B cell (primary cell): Measurements from ENCODE around the gene TMC2. TPM values are rescaled to one million over a fixed set of nuclear protein-coding genes. Genes with fewer than 3 reads are reported as not detected.
A peak's percentile ranks its signal among the peaks of the same experiment; 100 is the strongest.

Experiments used
- ATAC-seq: fragments of 200-7000 bp; cut with Tn5 transposase; one replicate; pipeline ENCODE4 v1.10.0; 2021; ENCODE audit warnings: low read depth, mild to moderate bottlenecking, moderate number of reproducible peaks, moderate library complexity
- CTCF ChIA-PET: fragments of 350-600 bp; sonication (Branson Sonifier 250); formaldehyde crosslinking; loops from one replicate; lab custom pipeline; 2021; ENCODE audit warnings: antibody characterized with exemption, inconsistent platforms; lab: Charles Lee
- POLR2A ChIA-PET: fragments of 350-600 bp; sonication (Branson Sonifier 250); formaldehyde crosslinking; loops from one replicate; lab custom pipeline; 2021; ENCODE audit warnings: antibody characterized with exemption; lab: Charles Lee
- DNase-seq: peaks from one replicate; pipeline ENCODE4 v3.0.0; 2013
- H2AFZ ChIP-seq: 2 replicates; pipeline ENCODE4 v1.6.1; 2012; ENCODE audit warnings: mild to moderate bottlenecking, low read depth, low read length; ENCODE audit not compliant: insufficient read depth, poor library complexity, severe bottlenecking
- H3K27ac ChIP-seq, 2 donors: 1 replicate in 1 of 2; 2 replicates in 1 of 2; pipeline ENCODE4 v1.5.1; 2012 to 2013; ENCODE audit warnings: low read length in 2 of 2, mild to moderate bottlenecking in 2 of 2, moderate library complexity in 1 of 2
- H3K27me3 ChIP-seq, 4 experiments: fragments of 200-600 bp in 1 of 4; sonication (generic) in 1 of 4; replicated peaks in 1 of 4; 1 replicate in 2 of 4; 2 replicates in 2 of 4; pipeline versions ENCODE4 v1.6.1 to v1.7.0; 2013 to 2016; ENCODE audit warnings: low read length in 3 of 4, mild to moderate bottlenecking in 2 of 4, mixed read lengths in 1 of 4, moderate library complexity in 1 of 4; ENCODE audit not compliant: insufficient read depth in 4 of 4, control insufficient read depth in 3 of 4; ENCODE audit errors: control extremely low read depth in 1 of 4
- H3K36me3 ChIP-seq, 2 experiments: replicated peaks in 1 of 2; 1 replicate in 1 of 2; 2 replicates in 1 of 2; pipeline versions ENCODE4 v1.6.1 to v1.7.1; 2013; ENCODE audit warnings: low read length in 1 of 2; ENCODE audit not compliant: insufficient read depth in 2 of 2, control insufficient read depth in 1 of 2; ENCODE audit errors: control extremely low read depth in 1 of 2, extremely low read depth in 1 of 2
- H3K4me1 ChIP-seq, 2 donors: fragments of 200-600 bp in 1 of 2; sonication (generic) in 1 of 2; 1 replicate in 1 of 2; 2 replicates in 1 of 2; pipeline versions ENCODE4 v1.5.1 to v1.6.1; 2013 to 2017; ENCODE audit warnings: low read length in 2 of 2; ENCODE audit not compliant: control insufficient read depth in 2 of 2, insufficient read depth in 2 of 2
- H3K4me2 ChIP-seq: replicated peaks from 2 replicates; pipeline ENCODE3; 2012; ENCODE audit warnings: mild to moderate bottlenecking, low read depth, low read length; ENCODE audit not compliant: poor library complexity, severe bottlenecking
- H3K4me3 ChIP-seq, 5 experiments: fragments of 200-600 bp in 1 of 5; sonication (generic) in 1 of 5; 1 replicate in 3 of 5; 2 replicates in 2 of 5; pipeline versions ENCODE4 v1.5.1 to v1.7.0; 2011 to 2016; ENCODE audit warnings: low read length in 4 of 5, mild to moderate bottlenecking in 4 of 5, low read depth in 2 of 5, control low read depth in 1 of 5, moderate library complexity in 1 of 5; ENCODE audit not compliant: insufficient read depth in 1 of 5; ENCODE audit errors: control extremely low read depth in 1 of 5, extremely low read depth in 1 of 5
- H3K79me2 ChIP-seq: fragments of 200-600 bp; sonication (generic); one replicate; pipeline ENCODE4 v1.6.0; 2016; ENCODE audit warnings: low read length; ENCODE audit not compliant: control insufficient read depth, insufficient read depth
- H3K9ac ChIP-seq: fragments of 200-600 bp; sonication (generic); 2 replicates; pipeline ENCODE4 v1.6.1; 2017; ENCODE audit warnings: mild to moderate bottlenecking, low read length, moderate library complexity
- H3K9me3 ChIP-seq, 3 donors: one replicate each; pipeline versions ENCODE4 v1.6.1 to v1.7.1; 2013; ENCODE audit warnings: low read length in 2 of 3; ENCODE audit not compliant: control insufficient read depth in 2 of 3, insufficient read depth in 1 of 3; ENCODE audit errors: control extremely low read depth in 1 of 3
- H4K20me1 ChIP-seq: 2 replicates; pipeline ENCODE4 v1.6.0; 2012; ENCODE audit warnings: mild to moderate bottlenecking, low read length; ENCODE audit not compliant: insufficient read depth, control insufficient read depth, poor library complexity, severe bottlenecking
- H3K27ac Mint-ChIP-seq: one replicate; pipeline ENCODE4 v1.8.0; 2021; ENCODE audit warnings: mixed read lengths
- H3K27me3 Mint-ChIP-seq: one replicate; pipeline ENCODE4 v1.8.0; 2021; ENCODE audit warnings: mixed read lengths
- H3K4me1 Mint-ChIP-seq: one replicate; pipeline ENCODE4 v1.8.0; 2021; ENCODE audit warnings: mixed read lengths
- H3K4me3 Mint-ChIP-seq: one replicate; pipeline ENCODE4 v1.8.0; 2021; ENCODE audit warnings: mixed read lengths
- H3K9me3 Mint-ChIP-seq: one replicate; pipeline ENCODE4 v1.8.0; 2022; ENCODE audit warnings: mixed read lengths; ENCODE audit not compliant: insufficient read depth
- EZH2 ChIP-seq: IDR thresholded peaks from 2 replicates; pipeline ENCODE4 v1.6.1; 2012; ENCODE audit warnings: borderline replicate concordance, low read depth, mild to moderate bottlenecking, moderate library complexity, low read length; ENCODE audit not compliant: insufficient read depth, poor library complexity, severe bottlenecking
- WGBS: methylation state at CpG from one replicate; pipeline ENCODE4 v1.1.5; 2013; ENCODE audit warnings: missing lambda C conversion rate; ENCODE audit not compliant: insufficient coverage; 5-methylcytosine and 5-hydroxymethylcytosine counted together
- intact Hi-C: fragments of 100-400 bp; cut with micrococcal nuclease; formaldehyde crosslinking; loops from one replicate; pipeline ENCODE4 v1.10.0; 2022
- polyA plus RNA-seq: library from polyadenylated mRNA; depleted of rRNA; stranded (reverse); fragments of >200 nt; gene quantifications from 2 replicates; pipeline ENCODE4 v1.2.3, GENCODE V29; 2012
- total RNA-seq, 2 donors: library from RNA; stranded (reverse); fragments of 120-200 nt in 1 of 2; gene quantifications; 1 replicate in 1 of 2; 2 replicates in 1 of 2; pipeline versions ENCODE4 v1.2.3 to v1.2.4, GENCODE V29; 2013 to 2022
- TF ChIP-seq, protein P1 (sequence below): fragments of 200-600 bp; IDR thresholded peaks from one replicate; pipeline ENCODE4 v1.8.0; 2022; ENCODE audit warnings: antibody characterized with exemption, mild to moderate bottlenecking

TMC2 gene
- total and polyA plus RNA-seq, 2 donors (not counting 1 experiment from before 2014, with no cell fraction given): not detected

DNA sequence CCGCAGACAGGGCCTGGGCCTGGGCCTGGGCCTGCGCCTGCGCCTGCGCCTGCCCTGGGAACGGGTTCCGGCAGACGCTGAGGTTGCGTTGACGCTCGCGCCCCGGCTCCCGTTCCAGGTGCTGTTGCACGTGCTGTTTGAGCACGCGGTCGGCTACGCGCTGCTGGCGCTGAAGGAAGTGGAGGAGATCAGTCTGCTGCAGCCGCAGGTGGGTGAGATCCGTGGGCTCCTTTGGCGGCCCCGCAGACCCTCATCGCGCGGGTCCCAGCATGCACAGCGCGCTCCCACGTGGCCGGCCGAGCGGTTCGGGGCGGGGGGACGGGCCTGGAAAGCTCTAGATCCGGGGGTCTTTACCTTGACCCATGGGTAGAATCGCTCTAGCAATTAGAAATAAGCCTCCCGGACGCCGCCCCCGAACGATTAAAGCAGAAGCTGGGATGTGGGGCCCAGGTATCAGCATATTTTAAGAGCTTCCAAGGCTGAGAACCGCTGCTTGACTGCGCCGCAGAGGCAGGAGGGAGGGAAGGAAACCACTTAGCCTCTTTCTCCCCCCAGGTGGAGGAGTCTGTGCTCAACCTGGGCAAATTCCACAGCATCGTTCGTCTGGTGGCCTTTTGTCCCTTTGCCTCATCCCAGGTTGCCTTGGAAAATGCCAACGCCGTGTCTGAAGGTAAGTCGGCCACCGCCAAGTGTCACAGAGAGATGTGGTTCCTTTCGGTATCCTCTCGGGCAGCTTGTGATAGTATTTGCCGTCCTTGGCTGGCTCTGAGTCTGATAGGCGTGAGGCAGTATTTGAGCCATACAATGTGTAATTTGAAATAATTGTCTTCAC is 116.6 kb downstream of the TMC2 start:
- Histone ChIP-seq H3K36me3 (peaks cover 4 to 41% of the 10 kb centered on the region in 2 experiments), H3K27ac (peak overlapping the region; percentile 60 to 93), H4K20me1 (peaks cover 42% of the 10 kb centered on the region), H2AFZ (peak overlapping the region; percentile 93), H3K79me2 (peaks cover 28% of the 10 kb centered on the region), H3K27me3 (no peaks in the 10 kb centered on the region), H3K9ac (peak overlapping the region; percentile 88), H3K4me3 (peak overlapping the region; percentile 81 to 86 (median 85)), H3K4me1 (peaks cover 19 to 20% of the 10 kb centered on the region in 2 donors), H3K4me2 (peak overlapping the region; percentile 94), H3K9me3 (no peaks in the 10 kb centered on the region)
- no peak for TF ChIP-seq EZH2
- TF ChIP-seq, protein P1, sequence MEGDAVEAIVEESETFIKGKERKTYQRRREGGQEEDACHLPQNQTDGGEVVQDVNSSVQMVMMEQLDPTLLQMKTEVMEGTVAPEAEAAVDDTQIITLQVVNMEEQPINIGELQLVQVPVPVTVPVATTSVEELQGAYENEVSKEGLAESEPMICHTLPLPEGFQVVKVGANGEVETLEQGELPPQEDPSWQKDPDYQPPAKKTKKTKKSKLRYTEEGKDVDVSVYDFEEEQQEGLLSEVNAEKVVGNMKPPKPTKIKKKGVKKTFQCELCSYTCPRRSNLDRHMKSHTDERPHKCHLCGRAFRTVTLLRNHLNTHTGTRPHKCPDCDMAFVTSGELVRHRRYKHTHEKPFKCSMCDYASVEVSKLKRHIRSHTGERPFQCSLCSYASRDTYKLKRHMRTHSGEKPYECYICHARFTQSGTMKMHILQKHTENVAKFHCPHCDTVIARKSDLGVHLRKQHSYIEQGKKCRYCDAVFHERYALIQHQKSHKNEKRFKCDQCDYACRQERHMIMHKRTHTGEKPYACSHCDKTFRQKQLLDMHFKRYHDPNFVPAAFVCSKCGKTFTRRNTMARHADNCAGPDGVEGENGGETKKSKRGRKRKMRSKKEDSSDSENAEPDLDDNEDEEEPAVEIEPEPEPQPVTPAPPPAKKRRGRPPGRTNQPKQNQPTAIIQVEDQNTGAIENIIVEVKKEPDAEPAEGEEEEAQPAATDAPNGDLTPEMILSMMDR: no peak
- ATAC-seq (peak; percentile 37), DNase-seq (no peak)
- intact Hi-C loops: loop anchor here (1.0 to 2.0 kb wide), 7 partner anchors 11 to 392 kb away; partner anchors contain the start of genes IDH3B, PCED1A, SNRPB and VPS16
- H3K4me3 Mint-ChIP-seq: peak overlapping the region; percentile 91
- H3K27me3 Mint-ChIP-seq: no peaks in the 10 kb centered on the region
- peak overlapping the region; percentile 91 for H3K27ac Mint-ChIP-seq
- ChIA-PET POLR2A (interaction anchor here (0.9 to 4.8 kb wide), 7 partner anchors 11 to 550 kb away, joined by 3 to 57 read pairs (median 4); partner anchors contain the start of genes IDH3B, MRPS26 and ZNF343), CTCF (interaction anchor here (1.1 to 3.9 kb wide), 5 partner anchors 11 to 201 kb away, joined by 3 to 22 read pairs (median 7); partner anchors contain the start of gene IDH3B)
- no peaks in the 10 kb centered on the region for H3K9me3 Mint-ChIP-seq
- WGBS: 1% methylated on average over 53 of the region's 56 CpGs
- H3K4me1 Mint-ChIP-seq: peaks cover 25% of the 10 kb centered on the region
